GM10248 (cell line): ENCODE measurements around the gene SCARB2.

Experiments
- CTCF ChIA-PET: fragments of 300-600 bp; sonication (Branson Sonifier 250); formaldehyde crosslinking; extraction: SDS; loops from one replicate; lab custom pipeline; 2021; ENCODE audit warnings: antibody characterized with exemption; lab: Yijun Ruan, JAX
- POLR2A ChIA-PET: fragments of 350-650 bp; sonication (Branson Sonifier 250); formaldehyde crosslinking; extraction: SDS; loops from one replicate; lab custom pipeline; 2020; ENCODE audit warnings: antibody characterized with exemption; lab: Yijun Ruan, JAX
- DNase-seq: peaks from one replicate; pipeline ENCODE4 v3.0.0; 2012; ENCODE audit errors: extremely low spot score
- TF ChIP-seq, protein P1 (sequence below): IDR thresholded peaks from 2 replicates; pipeline ENCODE4 v1.5.1; 2012; ENCODE audit warnings: mild to moderate bottlenecking, low read depth; ENCODE audit errors: extremely low read depth, missing control alignments, control extremely low read depth

The SCARB2 gene

DNA sequence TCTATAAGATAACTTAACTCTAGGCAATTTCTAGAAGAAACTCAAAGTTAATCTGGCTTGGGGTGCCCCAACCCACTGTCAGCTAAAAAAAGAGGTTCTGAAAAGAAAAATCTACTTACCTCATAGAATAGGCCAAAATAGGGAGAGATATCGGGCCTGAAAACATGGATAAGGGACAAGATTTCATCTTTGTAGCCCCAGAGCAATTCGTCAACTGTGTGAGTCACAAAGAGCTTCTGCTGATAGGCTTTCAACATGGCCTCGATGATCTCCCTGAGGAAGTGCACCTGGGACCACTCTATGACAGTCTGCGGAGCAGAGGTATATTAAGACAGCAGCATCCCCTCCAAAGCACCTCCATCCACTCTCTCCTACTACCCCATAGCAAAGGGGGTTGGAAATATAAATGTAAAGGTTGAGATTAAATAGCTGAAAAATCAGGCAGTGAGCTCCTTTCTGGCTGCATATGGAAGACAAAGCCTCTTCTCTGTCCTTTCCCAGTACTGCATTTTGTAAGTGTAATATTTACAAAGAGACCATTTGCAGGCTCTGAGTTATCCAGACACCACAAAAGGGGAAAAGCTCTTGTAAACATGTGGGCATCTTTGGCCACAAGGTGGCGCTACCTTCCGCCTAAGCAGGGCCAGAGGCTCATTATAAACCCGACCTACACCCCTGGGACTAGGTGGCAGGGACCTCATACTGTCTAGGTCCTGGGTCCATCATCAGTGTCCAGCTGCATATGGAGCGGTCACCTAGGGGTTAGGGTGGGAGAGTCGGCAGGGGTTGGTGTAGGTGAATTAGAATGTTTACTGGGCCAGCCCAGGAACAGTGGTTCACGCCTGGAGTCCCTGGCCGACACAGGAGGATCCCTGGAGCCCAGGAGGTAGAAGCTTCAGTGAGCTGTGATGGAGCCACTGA, 34.0 kb downstream of the SCARB2 start:
- DNase-seq: peak; percentile 77
- CTCF ChIA-PET: interaction anchor here (0.6 to 5.4 kb wide), 68 partner anchors 9 to 1178 kb away, joined by 3 to 163 read pairs (median 4); partner anchors contain the start of genes NUP54, SCARB2, SHROOM3 and STBD1
- POLR2A ChIA-PET: no interaction called here
- TF ChIP-seq, protein P1, sequence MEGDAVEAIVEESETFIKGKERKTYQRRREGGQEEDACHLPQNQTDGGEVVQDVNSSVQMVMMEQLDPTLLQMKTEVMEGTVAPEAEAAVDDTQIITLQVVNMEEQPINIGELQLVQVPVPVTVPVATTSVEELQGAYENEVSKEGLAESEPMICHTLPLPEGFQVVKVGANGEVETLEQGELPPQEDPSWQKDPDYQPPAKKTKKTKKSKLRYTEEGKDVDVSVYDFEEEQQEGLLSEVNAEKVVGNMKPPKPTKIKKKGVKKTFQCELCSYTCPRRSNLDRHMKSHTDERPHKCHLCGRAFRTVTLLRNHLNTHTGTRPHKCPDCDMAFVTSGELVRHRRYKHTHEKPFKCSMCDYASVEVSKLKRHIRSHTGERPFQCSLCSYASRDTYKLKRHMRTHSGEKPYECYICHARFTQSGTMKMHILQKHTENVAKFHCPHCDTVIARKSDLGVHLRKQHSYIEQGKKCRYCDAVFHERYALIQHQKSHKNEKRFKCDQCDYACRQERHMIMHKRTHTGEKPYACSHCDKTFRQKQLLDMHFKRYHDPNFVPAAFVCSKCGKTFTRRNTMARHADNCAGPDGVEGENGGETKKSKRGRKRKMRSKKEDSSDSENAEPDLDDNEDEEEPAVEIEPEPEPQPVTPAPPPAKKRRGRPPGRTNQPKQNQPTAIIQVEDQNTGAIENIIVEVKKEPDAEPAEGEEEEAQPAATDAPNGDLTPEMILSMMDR: peak; percentile 85

DNA sequence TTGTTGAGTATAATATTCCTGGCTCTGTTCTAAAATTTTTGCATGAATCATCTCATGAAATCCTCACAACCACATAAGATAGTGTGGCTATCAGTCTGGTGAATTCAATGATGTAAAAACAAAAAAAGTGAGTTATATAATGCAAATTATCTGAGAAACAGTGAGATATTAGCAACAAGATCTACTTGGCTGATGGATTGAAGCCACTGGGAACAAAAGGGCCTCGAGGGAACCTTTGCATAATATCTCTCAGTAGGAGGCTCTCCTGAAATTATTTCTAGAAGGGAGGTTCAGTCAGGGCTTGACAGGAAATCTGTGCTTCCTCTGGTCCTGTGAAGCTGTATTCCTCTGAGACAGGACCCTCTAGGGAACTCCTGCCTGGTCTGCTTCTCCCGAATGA, 35.3 kb downstream of the SCARB2 start:
- TF ChIP-seq, protein P1: no peak
- ChIA-PET CTCF (interaction anchor here (0.6 to 5.4 kb wide), 10 partner anchors 11 to 1030 kb away, joined by 3 to 163 read pairs (median 4); no protein-coding TSS in a partner anchor), POLR2A (interaction anchor here (0.5 kb wide), 1 partner anchor 11 kb away, joined by 5 read pairs; no protein-coding TSS in a partner anchor)
- DNase-seq: no peak

DNA sequence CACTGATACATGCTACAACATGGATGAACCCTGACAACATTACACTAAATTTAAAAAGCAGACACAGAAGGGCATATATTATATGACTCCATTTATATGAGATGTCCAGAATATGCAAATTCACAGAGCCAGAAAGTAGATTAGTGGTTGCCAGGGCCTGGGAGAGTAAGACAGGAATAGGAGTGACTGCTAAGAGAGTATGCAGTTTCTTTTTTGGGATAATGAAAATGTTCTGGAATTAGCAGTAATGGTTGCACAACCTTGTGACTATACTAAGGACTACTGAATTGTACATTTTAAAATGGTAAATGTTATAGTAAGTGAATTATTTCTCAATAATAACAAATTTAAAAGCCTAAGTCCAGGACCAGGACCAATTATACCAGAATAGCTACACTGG, 35.9 kb downstream of the SCARB2 start:
- ChIA-PET CTCF (interaction anchor here (0.8 to 5.4 kb wide), 6 partner anchors 11 to 199 kb away, joined by 3 to 163 read pairs (median 10); no protein-coding TSS in a partner anchor), POLR2A (interaction anchor here (0.5 kb wide), 1 partner anchor 11 kb away, joined by 5 read pairs; no protein-coding TSS in a partner anchor)
- TF ChIP-seq, protein P1: no peak

DNA sequence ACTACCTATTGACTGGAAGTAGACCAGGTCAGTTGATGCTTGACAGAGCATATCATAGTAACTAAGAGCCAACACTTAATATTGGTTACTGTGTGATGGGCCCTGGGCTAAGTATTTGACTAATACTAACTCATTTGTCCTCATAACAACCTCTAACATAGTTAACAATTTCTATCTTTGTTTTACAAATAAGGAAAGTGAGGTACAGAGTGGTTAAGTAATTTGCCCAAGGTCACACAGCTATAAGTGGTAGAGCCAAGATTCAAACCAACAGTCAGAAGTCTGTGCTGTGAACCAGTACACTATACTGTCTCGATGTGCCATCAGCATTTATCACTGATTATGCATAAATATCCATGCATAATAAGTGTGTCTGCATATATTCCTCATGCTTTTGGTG, 38.3 kb downstream of the SCARB2 start:
- no peak for DNase-seq
- ChIA-PET POLR2A (no interaction called here), CTCF (interaction anchor here (1.0 to 1.5 kb wide), 3 partner anchors 14 to 203 kb away, joined by 3 to 4 read pairs (median 4); no protein-coding TSS in a partner anchor)
- TF ChIP-seq, protein P1: no peak

More for the DNA sequence above, 35.9 kb downstream of the SCARB2 start:
- DNase-seq: no peak

DNA sequence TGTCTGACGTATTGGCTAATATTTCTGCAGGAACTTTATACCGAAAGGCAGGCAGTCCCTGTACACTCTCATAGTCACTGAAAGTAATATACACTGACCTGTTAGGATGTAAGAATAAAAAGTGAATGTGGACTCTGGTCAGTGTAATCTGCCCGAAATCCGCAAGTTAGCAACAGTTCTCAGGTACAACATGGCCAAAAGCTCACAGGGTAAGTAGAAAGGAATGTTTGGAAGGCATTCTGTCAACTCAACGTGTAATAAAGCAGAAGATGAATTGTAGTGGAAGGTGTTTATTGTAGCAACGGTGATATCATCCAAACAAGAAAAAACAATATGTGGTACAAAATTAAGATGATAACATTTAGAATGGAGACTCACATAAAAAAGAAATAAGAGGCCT, 39.4 kb downstream of the SCARB2 start:
- ChIA-PET POLR2A (no interaction called here), CTCF (interaction anchor here (1.0 to 1.5 kb wide), 8 partner anchors 10 to 330 kb away, joined by 3 to 6 read pairs (median 4); no protein-coding TSS in a partner anchor)
- TF ChIP-seq, protein P1: no peak
- DNase-seq: no peak

DNA sequence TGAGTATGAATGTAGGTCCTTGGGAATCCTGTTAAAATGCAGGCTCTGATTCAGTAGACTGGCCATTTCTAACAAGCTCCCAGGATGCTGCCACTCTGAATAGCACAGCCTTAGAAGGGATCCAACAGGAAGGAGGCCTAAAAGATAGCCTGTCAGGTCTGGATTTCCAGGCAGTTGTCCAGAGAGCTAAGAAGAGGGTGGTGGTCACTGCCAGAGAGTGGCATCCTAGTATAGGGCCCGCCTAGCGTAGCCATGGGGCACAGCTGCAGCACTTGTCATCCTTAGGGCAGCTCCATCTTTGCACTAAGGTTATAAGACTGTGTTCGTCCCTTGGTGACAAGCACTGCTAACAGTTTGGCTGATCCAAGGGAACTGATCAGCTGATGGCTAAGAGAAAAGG, 44.9 kb downstream of the SCARB2 start:
- TF ChIP-seq, protein P1: no peak
- ChIA-PET POLR2A (no interaction called here), CTCF (interaction anchor here (1.1 kb wide), 1 partner anchor 11 kb away, joined by 4 read pairs; no protein-coding TSS in a partner anchor)
- DNase-seq: no peak
